Upper lobe of left lung (tissue), 6 donors: Measurements from ENCODE around the gene GFAP. TPM values are rescaled to one million over a fixed set of nuclear protein-coding genes. Genes with fewer than 3 reads are reported as not detected.

Experiments
- ATAC-seq, 2 donors: fragments of 200-7000 bp; cut with Tn5 transposase; one replicate each; pipeline ENCODE4 v1.9.1; 2022; ENCODE audit warnings: mild to moderate bottlenecking in 2 of 2, moderate library complexity in 2 of 2; ENCODE audit not compliant: low FRiP score in 2 of 2
- DNase-seq, 2 donors: peaks; one replicate each; pipeline ENCODE4 v3.0.0-alpha.2; 2019 to 2020
- H3K27ac ChIP-seq, 4 donors: fragments of 200-600 bp; sonication (generic); one replicate each; pipeline ENCODE4 v1.5.1; 2016 to 2019
- H3K27me3 ChIP-seq, 4 donors: fragments of 200-600 bp; sonication (generic); one replicate each; pipeline ENCODE4 v1.5.1; 2017 to 2019
- H3K36me3 ChIP-seq, 4 donors: fragments of 200-600 bp; sonication (generic); one replicate each; pipeline ENCODE4 v1.5.1; 2016 to 2019
- H3K4me1 ChIP-seq, 4 donors: fragments of 200-600 bp; sonication (generic); one replicate each; pipeline ENCODE4 v1.5.1; 2018 to 2019
- H3K4me3 ChIP-seq, 4 donors: fragments of 200-600 bp; sonication (generic); one replicate each; pipeline ENCODE4 v1.5.1; 2017 to 2019; ENCODE audit warnings: mild to moderate bottlenecking in 2 of 4, moderate library complexity in 1 of 4
- H3K9me3 ChIP-seq, 4 donors: fragments of 200-600 bp; sonication (generic); one replicate each; pipeline ENCODE4 v1.5.1; 2018 to 2019
- EP300 ChIP-seq, 4 donors: sonication (generic); formaldehyde crosslinking; IDR thresholded peaks; one replicate each; pipeline ENCODE4 v1.5.1; 2017; ENCODE audit warnings: antibody characterized with exemption in 4 of 4, control low read depth in 2 of 4
- POLR2A ChIP-seq, 4 donors: fragments of 450-650 bp; IDR thresholded peaks; one replicate each; pipeline ENCODE4 v1.5.1; 2016 to 2017; ENCODE audit warnings: antibody characterized with exemption in 4 of 4, mild to moderate bottlenecking in 2 of 4
- POLR2AphosphoS5 ChIP-seq, 2 donors: sonication (generic); formaldehyde crosslinking; IDR thresholded peaks; one replicate each; pipeline ENCODE4 v1.5.1; 2017; ENCODE audit warnings: antibody characterized with exemption in 2 of 2
- WGBS, 2 donors: methylation state at CpG; one replicate each; pipeline ENCODE4 v1.1.5; 2017 to 2018; 5-methylcytosine and 5-hydroxymethylcytosine counted together
- total RNA-seq, 6 donors: library from RNA; depleted of rRNA in 4 of 6; stranded (reverse); fragments of >200 nt in 4 of 6; gene quantifications; one replicate each; pipeline versions ENCODE4 v1.1.0 to v1.2.1, GENCODE V29; 2016 to 2021
- TF ChIP-seq, protein P1 (sequence below), 6 experiments: fragments of 450-650 bp in 4 of 6; fragments of 200-600 bp in 2 of 6; sonication (generic) in 2 of 6; IDR thresholded peaks; one replicate each; pipeline ENCODE4 v1.5.1; 2016 to 2019; ENCODE audit warnings: antibody characterized with exemption in 6 of 6
- donor health status: DM: no; HTN: no; CAD: no; lungs with moderate emphysema.
- donor health status: DM: no; HTN: yes; CAD: no; lungs with severe emphysema.

GFAP gene
- total RNA-seq, 6 donors from 2014 or later, result not detected

DNA sequence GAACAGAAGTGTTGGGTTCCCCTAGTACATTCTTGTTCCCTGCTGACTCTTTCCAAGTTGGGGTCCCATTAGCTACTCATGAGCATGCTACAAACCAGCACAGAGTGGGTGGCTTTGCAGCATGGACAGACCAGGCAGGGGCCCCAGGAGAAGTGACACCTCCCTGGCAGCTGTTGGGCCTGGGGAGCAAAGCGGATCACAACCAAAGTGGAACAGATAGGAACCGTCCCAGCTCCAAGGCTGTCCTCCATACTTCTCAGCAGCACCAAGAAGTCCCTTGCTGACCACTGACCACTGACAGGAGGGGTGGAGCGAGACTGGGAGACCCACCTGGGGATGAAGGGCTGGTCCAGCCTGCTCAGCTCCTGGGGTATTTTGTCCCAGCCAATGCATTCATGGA is 12.4 kb upstream of the GFAP start:
- ATAC-seq (no peak), DNase-seq (no peak)
- Histone ChIP-seq H3K4me1 (no peaks in the 10 kb centered on the region), H3K9me3 (no peaks in the 10 kb centered on the region), H3K27ac (no peak overlapping the region), H3K36me3 (no peaks in the 10 kb centered on the region), H3K4me3 (no peak overlapping the region), H3K27me3 (no peaks in the 10 kb centered on the region)
- WGBS, 2 donors, result 100% methylated on average over 3 of the region's 3 CpGs; no CpG with 5 or more reads in 1 of the 2 donors
- TF ChIP-seq EP300 (IDR thresholded peaks at IDR 0.05) (no peak), POLR2AphosphoS5 (IDR thresholded peaks at IDR 0.05) (no peak), POLR2A (IDR thresholded peaks at IDR 0.05) (no peak)
- TF ChIP-seq, protein P1, sequence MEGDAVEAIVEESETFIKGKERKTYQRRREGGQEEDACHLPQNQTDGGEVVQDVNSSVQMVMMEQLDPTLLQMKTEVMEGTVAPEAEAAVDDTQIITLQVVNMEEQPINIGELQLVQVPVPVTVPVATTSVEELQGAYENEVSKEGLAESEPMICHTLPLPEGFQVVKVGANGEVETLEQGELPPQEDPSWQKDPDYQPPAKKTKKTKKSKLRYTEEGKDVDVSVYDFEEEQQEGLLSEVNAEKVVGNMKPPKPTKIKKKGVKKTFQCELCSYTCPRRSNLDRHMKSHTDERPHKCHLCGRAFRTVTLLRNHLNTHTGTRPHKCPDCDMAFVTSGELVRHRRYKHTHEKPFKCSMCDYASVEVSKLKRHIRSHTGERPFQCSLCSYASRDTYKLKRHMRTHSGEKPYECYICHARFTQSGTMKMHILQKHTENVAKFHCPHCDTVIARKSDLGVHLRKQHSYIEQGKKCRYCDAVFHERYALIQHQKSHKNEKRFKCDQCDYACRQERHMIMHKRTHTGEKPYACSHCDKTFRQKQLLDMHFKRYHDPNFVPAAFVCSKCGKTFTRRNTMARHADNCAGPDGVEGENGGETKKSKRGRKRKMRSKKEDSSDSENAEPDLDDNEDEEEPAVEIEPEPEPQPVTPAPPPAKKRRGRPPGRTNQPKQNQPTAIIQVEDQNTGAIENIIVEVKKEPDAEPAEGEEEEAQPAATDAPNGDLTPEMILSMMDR (IDR thresholded peaks at IDR 0.05), result no peak

DNA sequence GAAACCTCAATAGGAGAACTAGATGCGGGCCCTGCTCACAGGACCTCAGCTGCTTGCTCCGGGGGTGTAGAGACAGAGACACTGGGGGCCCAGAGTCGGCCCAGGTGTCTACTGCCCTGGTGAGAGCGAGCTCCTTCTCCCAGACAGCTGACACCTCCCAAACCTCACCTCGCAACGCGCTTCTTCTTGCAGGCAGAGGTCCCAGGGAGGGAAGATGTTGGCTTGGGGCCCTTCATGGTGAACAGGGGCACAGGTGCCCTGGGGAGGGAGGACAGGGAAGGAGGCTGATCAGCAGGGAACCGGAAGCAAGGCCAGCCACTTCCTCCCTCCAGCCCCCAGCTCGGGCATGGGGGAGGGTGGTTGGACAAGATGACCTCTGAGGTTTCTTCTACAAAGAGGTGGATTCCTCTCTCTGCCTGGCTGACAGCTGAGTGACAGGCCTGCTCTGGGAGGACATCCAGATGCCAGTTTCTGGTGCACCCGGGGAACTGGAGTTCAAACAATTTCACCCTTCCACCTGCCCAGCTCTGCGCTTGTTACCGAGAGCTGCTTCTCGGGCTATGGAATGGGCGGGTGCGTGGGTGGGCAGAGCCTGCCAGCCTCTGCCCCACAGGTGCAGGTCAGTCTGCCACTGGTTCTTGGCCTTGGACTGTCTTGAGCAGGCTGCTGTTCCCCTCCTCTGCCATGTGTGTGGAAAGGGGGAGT is 11.7 kb upstream of the GFAP start:
- no peaks in the 10 kb centered on the region for H3K36me3 ChIP-seq
- 90 to 92% methylated on average over 15 of the region's 15 CpGs for WGBS, 2 donors
- no peaks in the 10 kb centered on the region for H3K4me1 ChIP-seq
- H3K9me3 ChIP-seq, result no peaks in the 10 kb centered on the region
- ATAC-seq, result no peak
- no peak overlapping the region for H3K4me3 ChIP-seq
- no peaks in the 10 kb centered on the region for H3K27me3 ChIP-seq
- TF ChIP-seq POLR2AphosphoS5 (IDR thresholded peaks at IDR 0.05), result no peak
- TF ChIP-seq EP300 (IDR thresholded peaks at IDR 0.05), result no peak
- TF ChIP-seq, protein P1 (IDR thresholded peaks at IDR 0.05), result no peak
- no peak for TF ChIP-seq POLR2A (IDR thresholded peaks at IDR 0.05)
- no peak overlapping the region for H3K27ac ChIP-seq
- DNase-seq, result no peak

DNA sequence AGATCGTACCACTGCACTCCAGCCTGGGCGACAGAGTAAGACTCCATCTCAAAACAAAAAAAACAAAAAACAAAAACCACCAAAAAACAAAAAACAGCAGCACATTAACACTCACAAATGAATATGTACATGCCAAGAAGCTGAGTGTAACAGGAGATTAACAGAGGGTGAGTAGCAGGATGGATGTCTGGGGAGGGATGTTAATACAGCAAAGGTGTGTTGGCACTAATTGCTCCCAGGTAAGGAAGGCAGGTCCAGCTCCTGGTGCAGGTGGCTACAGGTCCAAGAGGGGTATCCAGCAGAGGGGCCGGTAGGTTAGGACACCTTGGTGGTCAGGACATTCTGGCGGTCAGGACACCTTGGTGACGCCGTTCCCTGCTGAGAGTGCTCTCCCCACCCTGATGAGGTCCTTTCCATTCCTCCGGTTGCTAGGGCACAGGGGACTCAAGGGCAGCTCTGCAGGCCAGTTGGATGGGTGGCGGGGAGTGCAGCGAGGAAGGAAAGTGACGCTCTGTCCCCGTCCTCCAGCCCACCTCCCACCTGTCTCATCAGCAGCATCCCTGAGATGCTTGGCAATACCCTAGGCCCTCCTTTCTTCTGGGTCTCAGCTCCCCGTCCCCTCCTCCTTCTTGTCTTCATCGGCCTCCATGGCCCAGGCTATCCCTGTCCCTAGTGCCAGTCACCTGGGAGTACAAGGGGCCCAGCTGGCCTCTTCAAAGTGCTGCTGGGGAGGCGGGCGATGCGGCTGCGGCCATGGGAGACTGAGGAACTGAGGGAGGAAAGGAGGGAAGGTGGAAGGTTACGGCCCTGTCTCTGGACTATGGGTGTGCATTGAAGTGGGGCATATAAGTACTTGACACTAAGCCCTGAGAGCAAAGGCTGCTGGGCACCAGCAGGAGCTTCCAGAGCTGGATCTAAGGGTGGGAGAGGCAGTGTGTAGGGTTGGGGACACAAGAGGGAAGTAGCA is 10.7 kb upstream of the GFAP start:
- DNase-seq (no peak), ATAC-seq (no peak)
- no peak overlapping the region for H3K4me3 ChIP-seq
- no peaks in the 10 kb centered on the region for H3K36me3 ChIP-seq
- no peaks in the 10 kb centered on the region for H3K9me3 ChIP-seq
- no peaks in the 10 kb centered on the region for H3K4me1 ChIP-seq
- WGBS, 2 donors, result 94 to 96% methylated on average over 18 of the region's 18 CpGs
- TF ChIP-seq, protein P1 (IDR thresholded peaks at IDR 0.05), result no peak
- no peak for TF ChIP-seq EP300 (IDR thresholded peaks at IDR 0.05)
- no peak for TF ChIP-seq POLR2AphosphoS5 (IDR thresholded peaks at IDR 0.05)
- no peak for TF ChIP-seq POLR2A (IDR thresholded peaks at IDR 0.05)
- H3K27me3 ChIP-seq, result no peaks in the 10 kb centered on the region
- H3K27ac ChIP-seq, result no peak overlapping the region

DNA sequence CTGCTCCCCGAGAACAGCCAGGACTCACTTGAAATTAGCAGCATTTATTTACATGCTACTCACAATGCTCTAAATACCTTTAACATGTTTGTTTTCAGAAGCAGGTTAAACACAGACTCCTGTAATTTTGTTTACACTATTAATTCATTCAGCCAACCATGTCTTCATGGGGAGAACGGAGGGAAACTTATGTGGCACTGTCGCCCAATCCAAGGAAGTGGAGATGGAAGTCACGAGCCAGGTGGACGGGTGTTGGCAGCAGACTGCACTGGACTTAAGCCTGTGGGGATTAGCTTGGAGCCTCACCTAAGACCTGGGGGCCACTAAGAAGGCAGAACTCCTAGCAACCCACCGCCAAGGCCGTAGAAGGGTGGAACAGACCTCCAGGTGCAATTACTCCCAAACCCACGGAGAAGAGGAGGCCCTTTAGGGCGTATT is 8.8 kb upstream of the GFAP start:
- Histone ChIP-seq H3K36me3 (no peaks in the 10 kb centered on the region), H3K4me1 (no peaks in the 10 kb centered on the region), H3K9me3 (no peaks in the 10 kb centered on the region), H3K27me3 (no peaks in the 10 kb centered on the region), H3K27ac (no peak overlapping the region), H3K4me3 (no peak overlapping the region)
- no peak for TF ChIP-seq POLR2A (IDR thresholded peaks at IDR 0.05)
- no peak for TF ChIP-seq POLR2AphosphoS5 (IDR thresholded peaks at IDR 0.05)
- no peak for TF ChIP-seq EP300 (IDR thresholded peaks at IDR 0.05)
- TF ChIP-seq, protein P1 (IDR thresholded peaks at IDR 0.05), result no peak
- WGBS, 2 donors, result 86 to 95% methylated on average over 9 of the region's 9 CpGs
- no peak for DNase-seq
- no peak for ATAC-seq
